ENCODE data around the gene SYNGR1. TPM values are rescaled to one million over a fixed set of nuclear protein-coding genes. Genes with fewer than 3 reads are reported as not detected.

Gene SYNGR1
- total and polyA plus RNA-seq, 2 donors (not counting 1 experiment from before 2014, with no cell fraction given) = 9.4 to 31.9 TPM

DNA sequence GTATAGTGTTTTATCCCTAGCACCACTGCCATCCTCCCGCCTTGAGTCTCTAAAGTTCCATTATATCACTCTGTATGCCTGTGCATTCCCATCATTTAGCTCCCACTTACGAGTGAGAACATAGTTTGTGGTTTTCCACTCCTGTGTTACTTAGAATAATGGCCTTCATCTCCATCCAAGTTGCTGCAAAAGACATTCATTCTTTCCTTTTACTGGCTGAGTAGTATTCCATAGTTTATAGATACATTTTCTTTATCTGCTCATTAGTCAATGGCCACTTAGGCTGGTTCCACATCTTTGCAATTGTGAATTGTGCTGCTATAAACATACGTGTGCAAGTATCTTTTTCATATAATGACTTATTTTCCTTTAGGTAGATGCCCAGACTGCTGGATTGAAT lies 74.2 kb downstream of the SYNGR1 start:
- no peak overlapping the region for H3K4me2 ChIP-seq (replicated peaks; ENCODE audit: low read depth, low read length, poor library complexity, severe bottlenecking)
- H3K4me3 ChIP-seq (ENCODE audit: control extremely low read depth in 1 of 5, extremely low read depth in 1 of 5, insufficient read depth in 1 of 5, low read depth in 2 of 5, low read length in 4 of 5) = no peak overlapping the region
- H3K36me3 ChIP-seq (replicated peaks in 1 of 2; ENCODE audit: control extremely low read depth in 1 of 2, control insufficient read depth in 1 of 2, extremely low read depth in 1 of 2, insufficient read depth in 2 of 2, low read length in 1 of 2) = peaks cover 0 to 65% of the 10 kb centered on the region in 2 experiments
- Mint-ChIP-seq H3K27me3 (no peaks in the 10 kb centered on the region), H3K4me1 (no peaks in the 10 kb centered on the region), H3K9me3 (ENCODE audit: insufficient read depth) (no peaks in the 10 kb centered on the region), H3K4me3 (no peak overlapping the region), H3K27ac (no peak overlapping the region)
- no peak overlapping the region for H2AFZ ChIP-seq (ENCODE audit: insufficient read depth, low read depth, low read length, poor library complexity, severe bottlenecking)
- no peak for TF ChIP-seq EZH2 (IDR thresholded peaks at IDR 0.05; ENCODE audit: borderline replicate concordance, insufficient read depth, low read depth, low read length, poor library complexity, severe bottlenecking)
- TF ChIP-seq, protein P1, sequence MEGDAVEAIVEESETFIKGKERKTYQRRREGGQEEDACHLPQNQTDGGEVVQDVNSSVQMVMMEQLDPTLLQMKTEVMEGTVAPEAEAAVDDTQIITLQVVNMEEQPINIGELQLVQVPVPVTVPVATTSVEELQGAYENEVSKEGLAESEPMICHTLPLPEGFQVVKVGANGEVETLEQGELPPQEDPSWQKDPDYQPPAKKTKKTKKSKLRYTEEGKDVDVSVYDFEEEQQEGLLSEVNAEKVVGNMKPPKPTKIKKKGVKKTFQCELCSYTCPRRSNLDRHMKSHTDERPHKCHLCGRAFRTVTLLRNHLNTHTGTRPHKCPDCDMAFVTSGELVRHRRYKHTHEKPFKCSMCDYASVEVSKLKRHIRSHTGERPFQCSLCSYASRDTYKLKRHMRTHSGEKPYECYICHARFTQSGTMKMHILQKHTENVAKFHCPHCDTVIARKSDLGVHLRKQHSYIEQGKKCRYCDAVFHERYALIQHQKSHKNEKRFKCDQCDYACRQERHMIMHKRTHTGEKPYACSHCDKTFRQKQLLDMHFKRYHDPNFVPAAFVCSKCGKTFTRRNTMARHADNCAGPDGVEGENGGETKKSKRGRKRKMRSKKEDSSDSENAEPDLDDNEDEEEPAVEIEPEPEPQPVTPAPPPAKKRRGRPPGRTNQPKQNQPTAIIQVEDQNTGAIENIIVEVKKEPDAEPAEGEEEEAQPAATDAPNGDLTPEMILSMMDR (IDR thresholded peaks at IDR 0.05) = no peak
- CTCF ChIA-PET = no interaction called here
- intact Hi-C loops (cut with micrococcal nuclease) = no loop called here
- H3K27ac ChIP-seq (ENCODE audit: low read length in 2 of 2) = no peak overlapping the region
- peaks cover 5% of the 10 kb centered on the region for H4K20me1 ChIP-seq (ENCODE audit: control insufficient read depth, insufficient read depth, low read length, poor library complexity, severe bottlenecking)
- H3K9me3 ChIP-seq (ENCODE audit: control extremely low read depth in 1 of 3, control insufficient read depth in 2 of 3, insufficient read depth in 1 of 3, low read length in 2 of 3) = no peaks in the 10 kb centered on the region
- H3K4me1 ChIP-seq (ENCODE audit: control insufficient read depth in 2 of 2, insufficient read depth in 2 of 2, low read length in 2 of 2) = no peaks in the 10 kb centered on the region
- ATAC-seq (ENCODE audit: low read depth) (no peak), DNase-seq (no peak)
- WGBS (ENCODE audit: insufficient coverage) = 100% methylated on average over 1 of the region's 3 CpGs
- POLR2A ChIA-PET = interaction anchor here (0.6 kb wide), 1 partner anchor 260 kb away, joined by 5 read pairs; no protein-coding TSS in a partner anchor
- no peaks in the 10 kb centered on the region for H3K27me3 ChIP-seq (replicated peaks in 1 of 4; ENCODE audit: control extremely low read depth in 1 of 4, control insufficient read depth in 3 of 4, insufficient read depth in 4 of 4, low read length in 3 of 4)
- peaks cover 6% of the 10 kb centered on the region for H3K79me2 ChIP-seq (ENCODE audit: control insufficient read depth, insufficient read depth, low read length)
- H3K9ac ChIP-seq (ENCODE audit: low read length) = no peak overlapping the region

DNA sequence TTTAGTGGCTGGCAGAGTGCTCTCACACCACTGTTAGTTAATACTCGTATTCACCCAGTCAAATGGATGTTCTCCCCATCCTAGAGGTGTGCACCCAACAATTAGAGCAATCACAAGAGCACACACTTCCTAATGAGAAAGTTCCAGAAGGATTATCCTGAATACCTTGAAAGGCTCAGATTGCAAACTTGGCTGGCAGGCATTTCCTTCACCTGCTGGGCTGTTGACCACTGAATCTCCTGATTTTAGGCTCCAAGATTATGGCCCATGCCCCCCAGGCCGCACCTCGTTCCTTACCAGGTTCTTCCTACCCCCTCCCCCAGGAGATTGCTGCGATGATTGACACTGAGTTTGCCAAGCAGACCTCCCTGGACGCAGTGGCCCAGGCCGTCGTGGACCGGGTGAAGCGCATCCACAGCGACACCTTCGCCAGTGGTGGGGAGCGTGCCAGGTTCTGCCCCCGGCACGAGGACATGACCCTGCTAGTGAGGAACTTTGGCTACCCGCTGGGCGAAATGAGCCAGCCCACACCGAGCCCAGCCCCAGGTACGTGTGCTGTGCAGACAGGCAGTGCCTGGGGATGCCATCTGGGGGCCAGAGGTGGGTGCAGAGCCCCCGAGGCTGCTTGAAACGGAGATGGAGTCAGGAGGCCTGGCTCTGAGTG lies 76.7 kb downstream of the SYNGR1 start:
- peaks cover 5% of the 10 kb centered on the region for H4K20me1 ChIP-seq (ENCODE audit: control insufficient read depth, insufficient read depth, low read length, poor library complexity, severe bottlenecking)
- WGBS (ENCODE audit: insufficient coverage) = 98% methylated on average over 20 of the region's 20 CpGs
- DNase-seq (no peak), ATAC-seq (ENCODE audit: low read depth) (no peak)
- Mint-ChIP-seq H3K27ac (no peak overlapping the region), H3K9me3 (ENCODE audit: insufficient read depth) (no peaks in the 10 kb centered on the region), H3K4me3 (no peak overlapping the region), H3K4me1 (no peaks in the 10 kb centered on the region), H3K27me3 (no peaks in the 10 kb centered on the region)
- H3K79me2 ChIP-seq (ENCODE audit: control insufficient read depth, insufficient read depth, low read length) = peaks cover 6% of the 10 kb centered on the region
- no peak overlapping the region for H3K27ac ChIP-seq (ENCODE audit: low read length in 2 of 2)
- H2AFZ ChIP-seq (ENCODE audit: insufficient read depth, low read depth, low read length, poor library complexity, severe bottlenecking) = no peak overlapping the region
- H3K4me3 ChIP-seq (ENCODE audit: control extremely low read depth in 1 of 5, extremely low read depth in 1 of 5, insufficient read depth in 1 of 5, low read depth in 2 of 5, low read length in 4 of 5) = no peak overlapping the region
- CTCF ChIA-PET = no interaction called here
- H3K4me2 ChIP-seq (replicated peaks; ENCODE audit: low read depth, low read length, poor library complexity, severe bottlenecking) = no peak overlapping the region
- no peaks in the 10 kb centered on the region for H3K9me3 ChIP-seq (ENCODE audit: control extremely low read depth in 1 of 3, control insufficient read depth in 2 of 3, insufficient read depth in 1 of 3, low read length in 2 of 3)
- POLR2A ChIA-PET = no interaction called here
- no peaks in the 10 kb centered on the region for H3K4me1 ChIP-seq (ENCODE audit: control insufficient read depth in 2 of 2, insufficient read depth in 2 of 2, low read length in 2 of 2)
- no peak overlapping the region for H3K9ac ChIP-seq (ENCODE audit: low read length)
- H3K36me3 ChIP-seq (replicated peaks in 1 of 2; ENCODE audit: control extremely low read depth in 1 of 2, control insufficient read depth in 1 of 2, extremely low read depth in 1 of 2, insufficient read depth in 2 of 2, low read length in 1 of 2) = peaks cover 0 to 61% of the 10 kb centered on the region in 2 experiments
- TF ChIP-seq EZH2 (IDR thresholded peaks at IDR 0.05; ENCODE audit: borderline replicate concordance, insufficient read depth, low read depth, low read length, poor library complexity, severe bottlenecking) = no peak
- TF ChIP-seq, protein P1 (IDR thresholded peaks at IDR 0.05) = no peak
- H3K27me3 ChIP-seq (replicated peaks in 1 of 4; ENCODE audit: control extremely low read depth in 1 of 4, control insufficient read depth in 3 of 4, insufficient read depth in 4 of 4, low read length in 3 of 4) = no peaks in the 10 kb centered on the region
- intact Hi-C loops (cut with micrococcal nuclease) = no loop called here

Data from B cell (primary cell).